ENCODE data around the gene DBH. TPM values are rescaled to one million over a fixed set of nuclear protein-coding genes. Genes with fewer than 3 reads are reported as not detected.

Gene DBH
- 0.72 TPM for polyA plus RNA-seq (ENCODE audit: insufficient read length)

DNA sequence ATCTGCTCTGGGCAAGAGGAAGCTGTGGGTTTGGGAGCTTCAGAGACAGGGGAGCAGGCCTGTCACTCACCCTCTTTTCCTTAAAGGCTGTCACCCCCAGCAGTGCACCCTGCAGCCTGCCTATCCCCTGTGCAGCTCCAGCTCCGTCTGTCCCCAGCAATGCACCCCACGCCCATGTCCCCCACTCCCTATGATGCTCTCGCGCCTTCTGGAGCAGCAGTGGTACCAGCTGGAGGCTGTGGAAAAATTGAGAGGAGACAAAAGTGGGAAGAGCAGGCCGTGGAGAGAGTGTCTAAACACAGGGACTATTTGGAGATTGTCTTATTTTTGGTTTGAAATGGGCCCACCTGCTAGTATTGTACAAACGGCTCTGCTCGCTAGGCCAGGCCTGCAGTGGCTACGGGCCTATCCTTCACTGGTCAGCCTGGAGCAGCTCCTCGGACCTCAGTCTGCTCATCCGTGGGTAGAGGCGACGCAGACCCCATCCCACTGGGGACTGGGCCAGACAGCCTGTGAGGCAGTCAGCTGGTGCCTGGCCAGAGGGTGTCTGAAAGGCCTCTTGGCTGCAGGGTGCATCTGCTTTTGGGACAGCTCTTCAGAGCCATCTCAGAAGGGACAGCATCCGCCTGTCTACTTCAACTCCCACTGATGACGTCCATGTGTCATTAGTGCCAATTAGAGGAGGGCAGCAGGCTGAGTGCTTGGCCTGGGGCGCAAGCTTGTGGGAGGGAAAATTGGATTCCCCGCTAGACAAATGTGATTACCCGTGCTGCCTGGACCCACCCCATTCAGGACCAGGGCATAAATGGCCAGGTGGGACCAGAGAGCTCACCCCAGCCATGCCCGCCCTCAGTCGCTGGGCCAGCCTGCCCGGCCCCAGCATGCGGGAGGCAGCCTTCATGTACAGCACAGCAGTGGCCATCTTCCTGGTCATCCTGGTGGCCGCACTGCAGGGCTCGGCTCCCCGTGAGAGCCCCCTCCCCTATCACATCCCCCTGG, at the start of gene DBH:
Gene DBH (plus strand): TSS at position 831 of the 999 bp plus-strand sequence. CDS start 9 bp downstream, at position 840.
- DNase-seq (ENCODE audit: low read depth) = no peak

DNA sequence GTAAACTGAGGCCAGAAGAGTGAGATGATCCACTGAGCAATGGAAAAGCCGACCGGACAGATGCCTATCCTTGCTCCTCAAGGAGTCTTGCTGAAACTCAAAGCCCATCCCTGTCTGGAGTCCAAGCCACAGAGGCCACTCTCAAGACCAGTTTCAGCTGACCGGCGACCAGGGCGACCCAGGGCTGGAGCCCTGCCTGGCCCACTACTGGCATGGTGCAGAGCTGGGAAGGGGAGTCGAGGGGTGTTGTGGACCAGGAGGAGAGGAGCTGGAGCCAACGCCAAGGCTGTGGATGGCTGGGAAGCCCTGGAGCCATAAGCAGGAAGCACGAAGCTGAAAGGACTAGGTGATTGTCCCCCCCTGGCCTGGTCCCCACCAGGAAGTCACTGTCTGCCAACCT, 49.1 kb upstream of the DBH start:
- DNase-seq (ENCODE audit: low read depth) = no peak

DNA sequence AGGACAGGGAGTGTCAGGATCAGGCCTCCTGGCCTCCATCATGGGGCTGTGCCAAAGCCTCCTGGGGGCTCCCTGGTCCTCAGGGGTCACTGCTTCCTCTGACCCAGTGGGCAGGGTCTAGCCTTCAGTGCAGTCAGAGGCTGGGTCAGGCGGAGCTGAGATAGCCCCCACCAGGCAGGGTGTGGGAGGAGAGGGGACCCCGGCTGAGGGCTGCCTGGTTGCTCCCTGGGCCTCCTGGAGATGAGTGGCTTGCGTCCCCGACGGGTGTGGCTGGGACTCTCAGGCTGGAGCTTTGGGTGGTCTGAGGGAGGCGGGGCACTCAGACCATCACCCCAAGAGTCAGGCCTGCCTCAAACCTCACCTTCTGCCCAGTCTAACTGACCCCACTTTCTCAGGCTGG, 48.7 kb upstream of the DBH start:
- DNase-seq (ENCODE audit: low read depth) = no peak

GRCh38 chr9:133589454-133590227, 46.5 kb upstream of the DBH start:
- no peak for DNase-seq (ENCODE audit: low read depth)

- no peak for DNase-seq (ENCODE audit: low read depth)
These were observed 45.8 kb upstream of the DBH start for GRCh38 chr9:133590231-133590855.

DNA sequence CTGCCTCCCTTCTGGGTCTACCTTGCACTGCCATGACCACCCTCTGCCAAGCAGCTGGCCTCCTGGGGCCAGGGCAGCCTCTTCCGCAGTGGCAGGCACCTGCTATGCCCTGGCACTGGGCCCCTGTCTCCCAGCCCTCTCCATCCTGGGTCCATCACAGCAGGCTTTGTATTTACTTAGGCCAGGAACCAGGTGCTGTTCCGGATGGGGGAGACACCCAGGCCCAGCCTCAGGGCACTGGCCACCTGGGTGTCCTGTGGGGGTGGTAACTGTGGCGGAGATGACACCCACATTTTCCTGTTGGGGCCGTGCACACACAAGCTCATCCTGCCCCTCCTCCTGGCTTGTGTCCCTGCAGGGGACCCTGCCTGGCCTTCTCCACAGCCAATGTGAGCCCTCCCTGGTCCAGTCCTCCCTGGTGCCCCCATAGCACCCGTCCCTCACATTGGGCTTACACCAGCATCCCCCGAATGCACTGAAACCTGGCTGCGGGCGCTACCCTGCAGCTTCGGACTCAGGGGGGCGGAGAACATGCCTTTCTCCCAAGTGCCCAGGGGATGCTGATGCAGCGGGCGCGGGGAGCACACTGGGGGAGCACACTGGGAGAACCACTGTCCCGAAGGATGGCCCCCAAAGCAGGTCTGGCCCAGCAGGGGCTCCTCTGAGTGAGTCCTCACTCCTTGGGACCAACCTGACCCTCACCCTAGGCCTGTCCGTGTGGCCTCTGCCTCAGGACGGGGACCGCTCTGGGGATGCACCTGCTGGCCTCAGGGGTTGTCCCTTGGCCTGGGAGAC, 44.9 kb upstream of the DBH start:
- DNase-seq (ENCODE audit: low read depth) = no peak

- no peak for DNase-seq (ENCODE audit: low read depth)
These were observed 44.2 kb upstream of the DBH start for GRCh38 chr9:133591985-133592384.

- no peak for DNase-seq (ENCODE audit: low read depth)
These were observed 43.3 kb upstream of the DBH start for GRCh38 chr9:133592731-133593409.

DNA sequence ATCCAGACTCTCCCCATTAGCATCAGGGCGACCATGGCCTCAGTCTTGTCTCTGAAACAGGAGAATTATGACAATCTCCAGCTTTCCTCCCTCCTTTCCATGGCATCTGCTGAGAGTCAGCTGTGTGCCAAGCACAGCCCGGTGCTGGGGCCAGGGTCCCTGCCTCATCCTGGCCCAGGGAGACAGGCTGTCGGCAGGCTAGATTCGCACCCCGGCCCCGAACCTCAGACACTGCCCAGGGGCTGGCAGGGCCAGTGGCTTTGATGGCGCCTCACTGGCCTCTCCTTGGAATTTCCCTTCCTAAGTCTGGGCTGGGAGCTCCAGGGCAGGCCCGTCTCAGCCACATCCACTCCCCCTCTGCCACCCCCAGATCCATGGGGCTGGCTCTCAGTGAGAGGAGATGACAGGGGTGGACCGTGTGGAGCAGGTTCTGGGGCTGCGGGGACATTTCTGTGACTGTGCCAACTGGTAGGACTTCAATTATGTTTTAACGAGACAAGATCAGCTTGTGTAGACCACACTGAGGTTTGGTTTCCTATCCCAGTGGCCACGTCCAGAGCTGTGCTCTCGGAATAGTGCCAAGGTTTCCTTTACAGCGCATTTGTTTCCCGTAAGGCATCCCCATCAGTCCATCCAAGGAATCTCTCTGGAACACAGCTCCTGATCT, 42.4 kb upstream of the DBH start:
- no peak for DNase-seq (ENCODE audit: low read depth)

- no peak for DNase-seq (ENCODE audit: low read depth)
These were observed 41.9 kb upstream of the DBH start for GRCh38 chr9:133594310-133594709.

DNA sequence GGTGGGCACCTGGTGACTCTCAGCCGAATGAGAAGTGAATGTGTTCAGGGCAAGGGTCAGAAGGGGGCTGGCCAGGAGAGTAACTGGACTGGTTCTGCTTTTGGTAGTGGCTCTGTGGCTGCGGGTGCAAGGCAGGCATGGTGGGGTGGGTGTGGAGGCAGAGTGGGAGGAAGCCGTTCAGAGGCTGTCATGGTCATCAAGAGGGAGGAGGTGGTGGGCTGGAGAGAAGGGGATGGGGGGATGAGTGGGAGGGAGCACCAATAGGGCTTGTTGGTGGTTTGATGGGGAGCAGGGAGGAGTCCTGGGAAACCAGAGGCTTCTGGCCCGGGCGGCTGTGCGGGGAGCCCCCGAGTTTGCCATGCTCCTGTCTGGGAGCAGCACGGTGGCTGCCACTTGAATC, 40.3 kb upstream of the DBH start:
- no peak for DNase-seq (ENCODE audit: low read depth)

GRCh38 chr9:133597316-133597957, 38.7 kb upstream of the DBH start:
- no peak for DNase-seq (ENCODE audit: low read depth)

- no peak for DNase-seq (ENCODE audit: low read depth)
These were observed 37.2 kb upstream of the DBH start for GRCh38 chr9:133598978-133599377.

DNA sequence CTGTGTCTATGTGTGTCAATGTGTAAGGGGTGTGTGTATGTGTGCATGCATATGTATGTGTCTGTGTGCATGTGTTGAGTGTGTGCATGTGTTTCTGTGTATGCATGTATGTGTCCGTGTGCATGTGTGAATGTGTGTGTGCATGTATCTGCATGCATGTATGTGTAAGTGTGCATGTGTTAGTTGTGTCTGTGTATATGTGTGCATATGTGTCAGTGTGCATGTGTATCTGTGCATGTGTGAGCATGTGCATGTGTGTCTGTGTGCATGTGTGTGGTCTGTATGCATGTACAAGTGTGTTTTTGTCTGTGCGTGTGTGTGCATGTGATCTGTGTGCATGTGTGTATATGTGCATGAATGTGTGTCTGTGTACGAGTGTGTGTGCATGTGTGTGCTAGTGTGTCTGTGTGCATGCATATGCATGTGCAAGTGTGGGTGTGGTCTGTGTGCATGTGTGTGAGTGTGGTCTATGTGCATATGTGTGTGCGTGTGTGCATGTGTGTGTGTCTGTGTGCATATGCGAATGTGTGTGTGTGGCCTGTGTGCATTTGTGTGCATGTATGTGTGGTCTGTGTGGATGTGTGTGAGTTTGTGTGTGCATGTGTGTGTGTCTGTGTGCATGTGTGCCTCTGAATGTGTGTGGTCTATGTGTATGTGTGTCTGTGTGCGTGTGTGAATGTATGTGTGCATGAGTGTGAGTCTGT, 36.5 kb upstream of the DBH start:
- DNase-seq (ENCODE audit: low read depth) = no peak

DNA sequence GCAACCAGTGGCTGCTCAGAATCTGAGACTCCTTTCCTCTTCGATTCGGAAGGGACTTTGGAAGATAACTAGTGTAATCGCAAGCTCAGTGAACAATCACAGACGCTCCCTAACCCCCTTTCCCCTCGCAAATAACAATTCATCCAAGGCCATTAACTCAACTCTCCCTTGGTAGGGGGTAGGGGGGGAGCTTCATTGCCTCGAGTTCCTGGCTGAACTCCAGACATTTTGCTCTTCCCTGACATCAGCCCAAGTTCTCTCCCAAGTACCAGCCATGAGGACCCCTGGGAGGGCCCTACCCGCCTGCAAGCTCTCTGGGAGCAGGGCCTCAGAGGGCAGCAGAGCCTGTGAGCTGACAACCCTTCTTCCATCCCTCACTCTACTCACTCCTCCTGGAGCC, 35.4 kb upstream of the DBH start:
- no peak for DNase-seq (ENCODE audit: low read depth)

GRCh38 chr9:133601746-133602145, 34.4 kb upstream of the DBH start:
- no peak for DNase-seq (ENCODE audit: low read depth)

- no peak for DNase-seq (ENCODE audit: low read depth)
These were observed 33.9 kb upstream of the DBH start for GRCh38 chr9:133602277-133602676.

DNA sequence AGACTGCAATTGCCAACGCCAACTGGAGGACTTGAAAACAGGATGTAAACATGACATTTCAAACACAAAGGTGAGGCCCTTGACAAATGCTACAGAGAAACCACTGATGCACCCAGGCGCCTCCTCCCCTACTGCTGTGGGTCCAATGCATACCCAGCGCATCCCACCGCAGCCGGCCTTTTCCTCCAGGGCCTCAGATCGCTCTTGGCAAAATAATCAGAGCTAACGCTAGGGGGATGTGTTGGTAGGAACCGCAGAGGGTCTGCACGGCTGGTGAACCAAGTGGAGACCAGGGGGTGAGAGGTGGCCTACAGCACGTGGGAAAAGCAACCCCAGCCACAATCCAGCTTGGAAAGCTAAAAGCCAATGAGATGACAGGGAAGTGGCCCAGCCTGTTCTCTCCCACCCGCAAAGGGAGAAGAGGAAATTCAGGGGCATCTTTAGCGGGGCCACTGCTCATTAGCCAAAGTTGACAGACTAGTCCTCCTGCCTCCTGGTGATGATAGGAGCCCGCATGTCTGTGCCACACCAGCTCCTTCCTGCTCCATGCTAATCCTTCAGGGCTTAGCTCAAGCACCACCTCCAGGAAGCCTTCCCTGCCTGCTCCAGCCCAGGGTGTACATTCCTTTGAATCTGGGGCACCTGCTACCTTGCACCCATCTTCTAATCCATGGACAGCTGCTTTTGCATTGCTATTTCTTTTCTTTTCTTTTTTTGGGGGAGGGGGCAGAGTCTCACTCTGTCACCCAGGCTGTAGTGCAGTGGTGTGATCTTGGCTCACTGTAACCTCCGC, 32.8 kb upstream of the DBH start:
- no peak for DNase-seq (ENCODE audit: low read depth)
